GM23338 (cell line): ENCODE results near the gene PRAC2.

ENCODE experiments used
- CREB1 ChIP-seq: fragments of 250-450 bp; sonication (Bioruptor Pico); IDR thresholded peaks from 2 replicates; pipeline ENCODE4 v1.5.0; 2020; ENCODE audit warnings: low read depth, mild to moderate bottlenecking, moderate library complexity
- EZH2 ChIP-seq: fragments of 200-600 bp; sonication (generic); IDR thresholded peaks from one replicate; pipeline ENCODE4 v1.8.0; 2017; ENCODE audit warnings: antibody characterized with exemption, mild to moderate bottlenecking, low read depth; ENCODE audit not compliant: unreplicated experiment
- EZH2phosphoT487 ChIP-seq: fragments of 200-600 bp; sonication (generic); IDR thresholded peaks from one replicate; pipeline ENCODE4 v1.8.1; 2018; ENCODE audit warnings: antibody characterized with exemption; ENCODE audit not compliant: unreplicated experiment
- JUNB ChIP-seq: IDR thresholded peaks from one replicate; pipeline ENCODE4 v1.6.1; 2016; ENCODE audit warnings: antibody characterized with exemption; ENCODE audit not compliant: unreplicated experiment
- NANOG ChIP-seq: IDR thresholded peaks from 2 replicates; pipeline ENCODE4 v1.6.1; 2016; ENCODE audit warnings: antibody characterized with exemption, borderline replicate concordance
- POLR2AphosphoS5 ChIP-seq: IDR thresholded peaks from 2 replicates; pipeline ENCODE4 v1.6.1; 2016; ENCODE audit warnings: antibody characterized with exemption, low read depth
- REST ChIP-seq: IDR thresholded peaks from one replicate; pipeline ENCODE4 v1.6.1; 2018; ENCODE audit warnings: antibody characterized with exemption; ENCODE audit not compliant: unreplicated experiment
- STAT1 ChIP-seq: IDR thresholded peaks from one replicate; pipeline ENCODE4 v1.6.1; 2016; ENCODE audit warnings: antibody characterized with exemption; ENCODE audit not compliant: unreplicated experiment
- TF ChIP-seq, protein P1 (sequence below), 2 experiments: fragments of 200-600 bp in 1 of 2; sonication (generic) in 1 of 2; conservative IDR thresholded peaks; 2 replicates each; pipeline versions ENCODE4 v1.5.1 to v1.6.1; 2016 to 2017; ENCODE audit warnings: antibody characterized with exemption in 2 of 2, low read depth in 2 of 2, mild to moderate bottlenecking in 2 of 2, moderate library complexity in 1 of 2
- TF ChIP-seq, protein P2 (sequence below): IDR thresholded peaks from 2 replicates; pipeline ENCODE4 v1.6.1; 2016; ENCODE audit warnings: antibody characterized with exemption

DNA sequence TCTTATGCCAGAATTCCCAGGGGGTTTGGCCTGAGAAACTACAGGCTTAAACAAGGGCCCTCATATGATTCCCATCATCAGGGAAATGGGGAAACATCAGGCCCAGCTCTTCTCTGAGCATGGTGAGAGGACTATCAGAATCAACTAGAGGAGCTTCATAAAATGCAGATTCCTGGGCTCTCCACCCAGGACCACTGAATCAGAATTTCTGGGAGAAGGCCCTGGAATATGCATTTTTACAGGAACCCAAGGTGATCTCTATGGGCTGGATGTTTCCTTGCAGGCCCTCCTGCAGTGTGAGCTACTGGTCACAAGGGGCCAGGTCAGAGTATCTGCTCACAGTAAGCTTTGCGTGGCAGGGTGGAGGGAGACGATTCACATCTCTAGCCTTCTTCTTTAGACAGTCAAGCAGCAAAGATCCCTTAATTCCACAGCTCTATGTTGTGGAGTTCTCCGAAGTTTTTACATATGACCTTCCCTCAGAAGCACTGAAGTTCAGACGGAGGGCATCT lies 44.3 kb downstream of the PRAC2 start:
- TF ChIP-seq, protein P1, sequence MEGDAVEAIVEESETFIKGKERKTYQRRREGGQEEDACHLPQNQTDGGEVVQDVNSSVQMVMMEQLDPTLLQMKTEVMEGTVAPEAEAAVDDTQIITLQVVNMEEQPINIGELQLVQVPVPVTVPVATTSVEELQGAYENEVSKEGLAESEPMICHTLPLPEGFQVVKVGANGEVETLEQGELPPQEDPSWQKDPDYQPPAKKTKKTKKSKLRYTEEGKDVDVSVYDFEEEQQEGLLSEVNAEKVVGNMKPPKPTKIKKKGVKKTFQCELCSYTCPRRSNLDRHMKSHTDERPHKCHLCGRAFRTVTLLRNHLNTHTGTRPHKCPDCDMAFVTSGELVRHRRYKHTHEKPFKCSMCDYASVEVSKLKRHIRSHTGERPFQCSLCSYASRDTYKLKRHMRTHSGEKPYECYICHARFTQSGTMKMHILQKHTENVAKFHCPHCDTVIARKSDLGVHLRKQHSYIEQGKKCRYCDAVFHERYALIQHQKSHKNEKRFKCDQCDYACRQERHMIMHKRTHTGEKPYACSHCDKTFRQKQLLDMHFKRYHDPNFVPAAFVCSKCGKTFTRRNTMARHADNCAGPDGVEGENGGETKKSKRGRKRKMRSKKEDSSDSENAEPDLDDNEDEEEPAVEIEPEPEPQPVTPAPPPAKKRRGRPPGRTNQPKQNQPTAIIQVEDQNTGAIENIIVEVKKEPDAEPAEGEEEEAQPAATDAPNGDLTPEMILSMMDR (conservative IDR thresholded peaks at IDR 0.05; ENCODE audit: low read depth in 2 of 2) = 0 out of 4 replicates have a peak, but pooled peaks of 1 of the 2 experiments have one; percentile 11
- TF ChIP-seq EZH2 (no peak), POLR2AphosphoS5 (no peak), EZH2phosphoT487 (no peak), JUNB (no peak), REST (no peak), NANOG (no peak), STAT1 (no peak), CREB1 (no peak)
- TF ChIP-seq, protein P2, sequence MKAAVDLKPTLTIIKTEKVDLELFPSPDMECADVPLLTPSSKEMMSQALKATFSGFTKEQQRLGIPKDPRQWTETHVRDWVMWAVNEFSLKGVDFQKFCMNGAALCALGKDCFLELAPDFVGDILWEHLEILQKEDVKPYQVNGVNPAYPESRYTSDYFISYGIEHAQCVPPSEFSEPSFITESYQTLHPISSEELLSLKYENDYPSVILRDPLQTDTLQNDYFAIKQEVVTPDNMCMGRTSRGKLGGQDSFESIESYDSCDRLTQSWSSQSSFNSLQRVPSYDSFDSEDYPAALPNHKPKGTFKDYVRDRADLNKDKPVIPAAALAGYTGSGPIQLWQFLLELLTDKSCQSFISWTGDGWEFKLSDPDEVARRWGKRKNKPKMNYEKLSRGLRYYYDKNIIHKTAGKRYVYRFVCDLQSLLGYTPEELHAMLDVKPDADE = no peak
